ENCODE measurements around the gene TMCO6.

TMCO6 gene

DNA sequence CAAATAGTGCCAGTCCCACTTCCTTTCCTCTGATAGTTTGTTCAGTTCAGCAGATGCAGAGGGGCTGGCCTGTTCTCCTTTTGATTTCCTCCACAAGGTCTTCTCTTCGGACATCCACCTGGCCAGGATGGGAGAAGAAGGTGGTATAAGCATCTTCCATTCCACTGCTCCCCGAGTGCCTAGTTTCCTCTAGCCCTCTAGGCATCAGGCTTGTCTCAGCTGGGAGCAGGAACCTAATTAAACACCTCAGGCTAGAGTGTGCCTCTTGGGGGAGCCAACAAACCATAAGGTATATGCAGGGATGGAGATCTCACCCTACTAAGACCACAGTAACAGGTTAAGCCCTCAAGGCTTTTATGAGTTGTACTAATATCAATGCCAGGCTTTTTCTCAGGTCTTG, 35.0 kb downstream of the TMCO6 start:
- no peak for DNase-seq

DNA sequence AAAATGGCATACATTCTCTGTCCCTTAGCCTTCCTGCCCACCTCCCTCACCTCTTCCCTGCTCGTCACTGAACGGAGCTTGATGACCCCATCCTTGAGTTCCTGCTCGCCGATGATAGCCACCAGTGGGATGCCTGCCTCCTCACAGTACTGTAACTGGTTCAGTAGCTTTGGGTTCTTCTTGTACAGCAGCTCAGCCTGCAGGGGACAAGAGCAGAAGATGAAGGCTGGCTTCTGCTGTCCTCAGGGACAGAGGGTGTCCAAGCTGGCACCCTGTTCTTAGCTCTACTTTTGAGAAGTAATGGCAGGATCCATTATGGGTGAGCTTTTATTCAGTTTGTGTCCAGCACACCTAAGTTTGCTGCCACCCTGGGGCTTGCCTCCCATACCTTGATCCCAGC, 35.4 kb downstream of the TMCO6 start:
- no peak for DNase-seq

DNA sequence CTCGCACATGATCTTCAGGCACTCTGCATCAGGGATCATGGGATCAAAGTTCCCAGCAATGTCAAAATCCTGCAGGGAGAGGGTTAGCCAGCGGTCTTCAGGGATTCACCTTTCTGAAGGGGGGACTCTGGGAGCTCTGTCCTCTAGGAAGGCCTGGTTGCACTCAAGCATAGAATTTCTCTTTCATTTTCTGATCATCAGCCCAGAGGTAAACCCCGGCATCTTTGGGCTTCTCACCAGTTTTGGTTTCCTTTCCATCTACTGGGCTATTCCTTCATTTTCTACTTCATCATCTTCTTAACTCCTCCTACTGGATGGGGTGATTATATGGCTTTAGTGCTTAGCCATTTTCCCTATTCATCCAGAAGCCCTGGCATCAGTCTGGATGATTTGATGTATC, 38.7 kb downstream of the TMCO6 start:
- DNase-seq = no peak

DNA sequence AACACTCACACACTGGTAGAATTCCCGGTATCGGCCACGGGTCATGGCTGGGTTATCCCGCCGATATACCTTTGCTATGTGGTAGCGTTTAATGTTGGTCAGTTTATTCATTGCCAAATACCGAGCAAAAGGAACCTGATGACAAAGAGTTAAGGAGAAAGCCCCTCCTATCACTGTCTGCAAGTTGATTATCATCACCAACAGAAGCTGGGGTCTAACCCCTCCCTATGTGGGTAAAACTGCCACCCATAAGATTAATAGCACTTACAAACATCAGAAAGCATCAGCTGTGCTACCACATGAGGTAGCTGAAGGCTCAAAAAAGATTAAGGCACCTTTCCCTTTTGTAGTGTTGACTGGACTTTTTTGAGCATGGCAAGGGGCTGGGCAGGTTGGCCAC, 39.7 kb downstream of the TMCO6 start:
- no peak for DNase-seq

DNA sequence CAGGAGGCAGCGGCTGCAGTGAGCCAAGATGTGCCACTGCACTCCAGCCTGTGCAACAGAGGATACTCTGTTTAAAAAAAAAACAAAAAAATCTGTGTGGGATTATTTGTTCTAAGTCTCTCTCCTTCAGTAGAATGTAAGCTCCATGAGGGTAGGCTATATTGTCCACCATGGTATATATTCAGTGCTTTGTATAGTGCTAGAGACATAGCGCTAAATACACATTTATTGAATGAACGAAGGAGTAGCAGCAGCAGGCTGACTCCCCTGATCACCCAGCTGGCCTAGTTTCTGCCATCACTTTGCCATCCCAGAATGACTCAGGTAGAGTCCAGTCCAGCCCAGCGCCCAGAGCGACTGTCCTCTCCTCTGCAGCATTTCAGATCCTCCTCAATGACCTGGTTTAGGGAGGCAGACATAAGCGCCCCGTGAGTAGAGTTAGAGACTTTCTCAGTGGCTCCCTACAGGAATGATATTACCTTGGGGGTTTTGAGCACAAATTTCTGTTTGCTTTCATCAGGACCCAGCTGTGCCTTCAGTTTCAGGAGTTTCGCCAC, 51.2 kb downstream of the TMCO6 start:
- no peak for DNase-seq

DNA sequence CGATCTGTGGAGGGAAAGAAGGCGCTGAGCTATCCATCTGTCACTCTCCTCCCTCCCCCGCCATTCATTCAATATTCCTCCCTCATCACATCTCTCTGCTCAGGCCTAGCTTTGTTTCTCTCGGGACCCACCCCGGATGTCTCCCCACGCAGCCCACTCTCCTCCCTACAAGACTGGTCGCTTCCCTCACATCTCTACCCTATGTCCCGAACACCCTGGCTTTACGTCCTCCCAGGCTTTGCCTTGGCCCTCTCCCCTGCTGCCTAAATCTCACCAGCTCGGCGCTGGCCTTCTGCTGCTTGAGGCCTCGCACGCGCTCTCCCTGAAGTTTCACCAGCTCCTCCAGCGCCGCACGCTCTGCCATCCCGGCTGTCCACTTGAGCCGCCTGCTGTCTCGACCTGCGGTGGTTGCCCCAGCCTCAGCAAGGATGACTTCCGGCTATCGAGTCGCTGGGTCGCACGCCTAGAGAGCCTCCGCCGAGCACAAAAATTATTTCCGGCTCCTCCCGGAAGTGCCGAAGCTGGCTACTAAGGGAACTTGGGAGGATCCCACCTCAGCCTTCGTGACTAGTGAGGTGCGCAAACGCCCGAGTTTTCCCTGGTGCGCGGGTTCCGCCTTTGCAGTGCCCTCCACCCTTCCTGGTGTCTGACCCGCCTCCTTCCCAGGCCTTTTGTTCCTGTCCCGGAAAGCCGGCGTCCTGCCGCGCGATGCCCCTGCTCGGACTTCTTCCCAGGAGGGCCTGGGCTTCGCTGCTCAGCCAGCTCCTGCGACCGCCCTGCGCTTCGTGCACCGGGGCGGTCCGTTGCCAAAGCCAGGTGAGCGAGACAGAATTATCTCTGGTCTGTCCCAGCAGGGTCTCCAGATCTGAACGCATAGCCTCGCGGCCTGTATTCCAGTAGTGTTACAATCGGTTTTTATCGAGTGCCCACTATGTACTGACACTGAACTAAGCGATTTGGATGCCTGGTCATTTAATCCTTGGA, 52.0 kb downstream of the TMCO6 start, which contains the start of the genes HARS1 and HARS2:
TSS of gene HARS1 (minus strand) at position 430 of the 984 bp plus-strand sequence. CDS start at position 364, 66 bp downstream.
TSS of gene HARS2 (plus strand) at position 515 of the 984 bp plus-strand sequence. CDS start at position 709, 194 bp downstream.
- DNase-seq = peak; percentile 94

DNA sequence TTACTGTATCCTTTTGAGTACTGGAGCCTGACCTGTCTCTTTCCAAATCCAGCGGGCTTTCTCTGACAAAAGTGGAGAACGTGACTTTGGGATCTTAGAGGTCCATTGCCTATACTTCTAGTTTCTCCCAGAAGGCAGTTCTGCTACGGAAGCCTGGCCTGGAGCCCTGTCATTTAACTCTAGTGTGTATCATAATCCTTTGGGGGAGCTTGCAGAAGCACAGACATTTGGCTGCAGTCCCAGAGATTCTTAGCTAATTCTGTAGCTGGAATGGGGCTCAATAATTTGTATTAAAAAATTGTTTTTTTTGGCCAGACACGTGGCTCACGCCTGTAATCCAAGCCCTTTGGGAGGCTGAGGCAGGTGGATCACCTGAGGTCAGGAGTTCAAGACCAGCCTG, 55.0 kb downstream of the TMCO6 start:
- DNase-seq = no peak
